Prostate gland (tissue), 2 donors: Measurements from ENCODE around the gene ACOX1. TPM values are rescaled to one million over a fixed set of nuclear protein-coding genes. Genes with fewer than 3 reads are reported as not detected.

Source experiments
- DNase-seq: peaks from one replicate; pipeline ENCODE4 v3.0.0-alpha.2; 2019; ENCODE audit warnings: low spot score
- H3K27ac ChIP-seq, 2 donors: fragments of 200-600 bp; sonication (generic); 2 replicates each; pipeline ENCODE4 v1.5.1; 2017 to 2019
- H3K27me3 ChIP-seq: fragments of 200-600 bp; sonication (generic); replicated peaks from 2 replicates; pipeline ENCODE4 v1.5.1; 2019; ENCODE audit not compliant: insufficient read depth
- H3K36me3 ChIP-seq, 2 donors: fragments of 200-600 bp; sonication (generic); 1 replicate in 1 of 2; 2 replicates in 1 of 2; pipeline versions ENCODE4 v1.5.1 to v1.8.1; 2017 to 2019
- H3K4me1 ChIP-seq: fragments of 200-600 bp; sonication (generic); replicated peaks from 2 replicates; pipeline ENCODE4 v1.5.1; 2019
- H3K4me3 ChIP-seq, 2 donors: fragments of 200-600 bp; sonication (generic); 2 replicates each; pipeline ENCODE4 v1.5.1; 2017 to 2019
- H3K9me3 ChIP-seq: fragments of 200-600 bp; sonication (generic); 2 replicates; pipeline ENCODE4 v1.5.1; 2017
- POLR2A ChIP-seq: fragments of 450-650 bp; IDR thresholded peaks from one replicate; pipeline ENCODE4 v1.6.1; 2016; ENCODE audit warnings: antibody characterized with exemption, mild to moderate bottlenecking
- POLR2AphosphoS5 ChIP-seq: sonication (generic); formaldehyde crosslinking; IDR thresholded peaks from one replicate; pipeline ENCODE4 v1.6.1; 2017; ENCODE audit warnings: antibody characterized with exemption
- WGBS: methylation state at CpG from one replicate; pipeline ENCODE4 v1.1.5; 2018; 5-methylcytosine and 5-hydroxymethylcytosine counted together
- intact Hi-C: fragments of 100-400 bp; cut with DNase I; formaldehyde crosslinking; loops from one replicate; pipeline ENCODE4 v1.14.2; 2022
- total RNA-seq, 2 donors: library from RNA; depleted of rRNA; stranded (reverse); fragments of >200 nt; gene quantifications; one replicate each; pipeline ENCODE4 v1.1.0, GENCODE V29; 2016
- TF ChIP-seq, protein P1 (sequence below), 4 experiments: fragments of 200-600 bp in 2 of 4; fragments of 450-650 bp in 2 of 4; sonication (generic) in 2 of 4; IDR thresholded peaks; 1 replicate in 3 of 4; 2 replicates in 1 of 4; pipeline ENCODE4 v1.5.1; 2016 to 2019; ENCODE audit warnings: antibody characterized with exemption in 4 of 4, mild to moderate bottlenecking in 2 of 4, moderate library complexity in 2 of 4

The ACOX1 gene
- total RNA-seq, 2 donors from 2014 or later, result 75.5 to 79.0 TPM

GRCh38 chr17:75959051-75959838, 19.7 kb downstream of the ACOX1 start:
- Histone ChIP-seq H3K36me3 (peaks cover 0 to 13% of the 10 kb centered on the region in 2 donors), H3K4me1 (no peaks in the 10 kb centered on the region), H3K4me3 (no peak overlapping the region), H3K9me3 (no peaks in the 10 kb centered on the region), H3K27ac (peak overlapping the region; percentile 33 to 44), H3K27me3 (no peaks in the 10 kb centered on the region)
- intact Hi-C loops, result no loop called here
- TF ChIP-seq, protein P1, sequence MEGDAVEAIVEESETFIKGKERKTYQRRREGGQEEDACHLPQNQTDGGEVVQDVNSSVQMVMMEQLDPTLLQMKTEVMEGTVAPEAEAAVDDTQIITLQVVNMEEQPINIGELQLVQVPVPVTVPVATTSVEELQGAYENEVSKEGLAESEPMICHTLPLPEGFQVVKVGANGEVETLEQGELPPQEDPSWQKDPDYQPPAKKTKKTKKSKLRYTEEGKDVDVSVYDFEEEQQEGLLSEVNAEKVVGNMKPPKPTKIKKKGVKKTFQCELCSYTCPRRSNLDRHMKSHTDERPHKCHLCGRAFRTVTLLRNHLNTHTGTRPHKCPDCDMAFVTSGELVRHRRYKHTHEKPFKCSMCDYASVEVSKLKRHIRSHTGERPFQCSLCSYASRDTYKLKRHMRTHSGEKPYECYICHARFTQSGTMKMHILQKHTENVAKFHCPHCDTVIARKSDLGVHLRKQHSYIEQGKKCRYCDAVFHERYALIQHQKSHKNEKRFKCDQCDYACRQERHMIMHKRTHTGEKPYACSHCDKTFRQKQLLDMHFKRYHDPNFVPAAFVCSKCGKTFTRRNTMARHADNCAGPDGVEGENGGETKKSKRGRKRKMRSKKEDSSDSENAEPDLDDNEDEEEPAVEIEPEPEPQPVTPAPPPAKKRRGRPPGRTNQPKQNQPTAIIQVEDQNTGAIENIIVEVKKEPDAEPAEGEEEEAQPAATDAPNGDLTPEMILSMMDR (IDR thresholded peaks at IDR 0.05), result no peak
- TF ChIP-seq POLR2AphosphoS5 (peak; percentile 6), POLR2A (no peak)
- WGBS, result 30% methylated on average over 8 of the region's 8 CpGs
- DNase-seq, result no peak

DNA sequence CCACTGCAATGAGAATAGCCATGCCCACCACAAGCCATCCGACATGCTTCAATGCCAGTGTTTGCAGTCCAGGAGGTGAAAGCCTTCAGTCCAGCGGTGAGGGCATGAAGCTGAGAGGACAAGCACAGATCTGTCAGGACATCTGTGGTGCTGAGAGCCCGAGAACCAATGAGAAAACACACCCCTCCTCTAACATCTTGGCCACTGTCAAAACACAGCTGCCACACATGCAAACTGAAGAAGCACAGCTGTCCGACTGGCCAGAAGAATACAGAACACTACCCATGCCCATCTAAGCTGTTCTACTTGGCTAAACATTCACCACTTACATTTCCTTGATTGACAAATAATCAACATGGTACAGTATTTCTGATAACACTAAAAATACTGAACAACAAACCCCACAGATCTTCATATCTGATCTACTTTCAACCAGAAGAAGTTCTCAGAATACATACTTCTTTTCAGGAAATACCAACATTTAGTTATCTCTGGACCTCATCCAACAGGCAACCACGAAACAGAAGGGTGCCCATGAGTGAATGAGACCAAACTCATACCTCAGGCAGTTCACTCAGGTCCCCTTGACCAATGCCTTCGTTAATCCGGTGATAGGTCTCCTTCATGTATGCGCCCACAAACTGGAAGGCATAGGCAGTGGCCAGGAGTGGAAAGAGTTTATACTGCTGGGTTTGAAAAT, 28.0 kb downstream of the ACOX1 start:
- WGBS, result 79% methylated on average over 8 of the region's 8 CpGs
- Histone ChIP-seq H3K36me3 (peaks cover 23 to 27% of the 10 kb centered on the region in 2 donors), H3K4me3 (no peak overlapping the region), H3K4me1 (no peaks in the 10 kb centered on the region), H3K27me3 (no peaks in the 10 kb centered on the region), H3K27ac (no peak overlapping the region), H3K9me3 (no peaks in the 10 kb centered on the region)
- no peak for DNase-seq
- TF ChIP-seq POLR2AphosphoS5 (no peak), POLR2A (no peak)
- TF ChIP-seq, protein P1 (IDR thresholded peaks at IDR 0.05), result no peak
- intact Hi-C loops, result no loop called here

- intact Hi-C loops, result no loop called here
- no peak for TF ChIP-seq POLR2A
- TF ChIP-seq, protein P1 (IDR thresholded peaks at IDR 0.05), result no peak
- TF ChIP-seq POLR2AphosphoS5, result no peak
Observed at GRCh38 chr17:75950421-75950820, 28.5 kb downstream of the ACOX1 start.

GRCh38 chr17:75945211-75945610, 33.8 kb downstream of the ACOX1 start:
- no peaks in the 10 kb centered on the region for H3K27me3 ChIP-seq
- intact Hi-C loops, result no loop called here
- no peak overlapping the region for H3K27ac ChIP-seq
- TF ChIP-seq POLR2A (no peak), POLR2AphosphoS5 (no peak)
- TF ChIP-seq, protein P1 (IDR thresholded peaks at IDR 0.05), result no peak
- 60% methylated on average over 2 of the region's 2 CpGs for WGBS
- H3K4me3 ChIP-seq, result no peak overlapping the region
- DNase-seq, result no peak
- no peaks in the 10 kb centered on the region for H3K4me1 ChIP-seq
- H3K36me3 ChIP-seq, result peaks cover 7 to 12% of the 10 kb centered on the region in 2 donors
- no peaks in the 10 kb centered on the region for H3K9me3 ChIP-seq

More at GRCh38 chr17:75950421-75950820, 28.5 kb downstream of the ACOX1 start:
- H3K36me3 ChIP-seq, result peaks cover 22 to 23% of the 10 kb centered on the region in 2 donors
- H3K27me3 ChIP-seq, result no peaks in the 10 kb centered on the region
- 93% methylated on average over 6 of the region's 6 CpGs for WGBS
- H3K27ac ChIP-seq, result no peak overlapping the region
- no peaks in the 10 kb centered on the region for H3K4me1 ChIP-seq
- H3K4me3 ChIP-seq, result no peak overlapping the region
- no peaks in the 10 kb centered on the region for H3K9me3 ChIP-seq
- DNase-seq, result no peak
